HCT116 (cell line): ENCODE data around the gene MSRB2. TPM values are rescaled to one million over a fixed set of nuclear protein-coding genes. Genes with fewer than 3 reads are reported as not detected.

Experiments
- ATAC-seq: fragments of 200-7000 bp; cut with Tn5 transposase; 2 replicates; pipeline ENCODE4 v1.9.1; 2020; ENCODE audit warnings: mild to moderate bottlenecking, moderate library complexity
- BruUV-seq: library from RNA; stranded (reverse); fragments of 400-500 nt; replicated peaks from 2 replicates; lab custom pipeline; 2021; lab: Mats Ljungman, UMichigan
- CTCF ChIA-PET: fragments of 300-600 bp; sonication (Branson Sonifier 250); formaldehyde crosslinking; loops from one replicate; lab custom pipeline; 2021; ENCODE audit warnings: antibody characterized with exemption; lab: Charles Lee
- POLR2A ChIA-PET: fragments of 300-600, 350-600 bp; sonication (Branson Sonifier 250); formaldehyde crosslinking; loops from one replicate; lab custom pipeline; 2021; ENCODE audit warnings: antibody characterized with exemption; lab: Charles Lee
- RAD21 ChIA-PET, 2 experiments: fragments of 300-600 bp; sonication (Branson Sonifier 250); formaldehyde crosslinking; loops; one replicate each; lab custom pipeline; 2023; ENCODE audit warnings: low total read pairs in 2 of 2; ENCODE audit not compliant: uncharacterized antibody in 2 of 2, unreplicated experiment in 2 of 2, low non-redundant PET in 1 of 2; lab: Charles Lee
- DNase-seq: peaks from one replicate; pipeline ENCODE4 v3.0.0-alpha.2; 2010; ENCODE audit warnings: low read depth, low spot score
- H2AFZ ChIP-seq: fragments of 200-600 bp; shearing (Covaris generic), sonication (generic); 2 replicates; pipeline ENCODE4 v1.6.1; 2017; ENCODE audit warnings: low read depth, mixed run types, mixed read lengths, antibody characterized with exemption, low read length; ENCODE audit not compliant: poor library complexity, severe bottlenecking
- H3K27ac ChIP-seq: 2 replicates; pipeline ENCODE4 v1.5.1; 2012; ENCODE audit warnings: low read depth, low read length
- H3K27me3 ChIP-seq: fragments of 200-600 bp; sonication (generic); 2 replicates; pipeline ENCODE4 v1.6.1; 2016; ENCODE audit warnings: mixed run types, low read length, mixed read lengths; ENCODE audit not compliant: insufficient read depth
- H3K36me3 ChIP-seq, 2 experiments: fragments of 200-500 bp in 1 of 2; fragments of 200-600 bp in 1 of 2; sonication (Bioruptor generic) in 1 of 2; sonication (generic) in 1 of 2; 2 replicates each; pipeline versions ENCODE4 v1.5.1 to v1.6.1; 2014 to 2016; ENCODE audit warnings: low read length in 2 of 2, inconsistent platforms in 1 of 2, mixed read lengths in 1 of 2, mixed run types in 1 of 2; ENCODE audit not compliant: insufficient read depth in 2 of 2, control insufficient read depth in 1 of 2
- H3K4me1 ChIP-seq, 2 experiments: fragments of 200-600 bp in 1 of 2; sonication (generic) in 1 of 2; 2 replicates each; pipeline versions ENCODE4 v1.5.1 to v1.6.1; 2012 to 2017; ENCODE audit warnings: low read length in 2 of 2, inconsistent platforms in 1 of 2, mild to moderate bottlenecking in 1 of 2, mixed read lengths in 1 of 2, mixed run types in 1 of 2, moderate library complexity in 1 of 2; ENCODE audit not compliant: insufficient read depth in 2 of 2, control insufficient read depth in 1 of 2
- H3K4me2 ChIP-seq: fragments of 200-600 bp; sonication (generic); 2 replicates; pipeline ENCODE4 v1.6.1; 2017; ENCODE audit warnings: mixed run types, low read length, mixed read lengths
- H3K4me3 ChIP-seq, 2 experiments: fragments of 200-600 bp in 1 of 2; sonication (generic) in 1 of 2; replicated peaks in 1 of 2; 2 replicates each; pipeline ENCODE4 v1.5.1; 2011 to 2016; ENCODE audit warnings: low read length in 2 of 2, control low read depth in 1 of 2, low read depth in 1 of 2, mild to moderate bottlenecking in 1 of 2, mixed read lengths in 1 of 2, mixed run types in 1 of 2
- H3K79me2 ChIP-seq: fragments of 200-600 bp; sonication (generic); 2 replicates; pipeline ENCODE4 v1.6.1; 2017; ENCODE audit warnings: mild to moderate bottlenecking, mixed run types, low read length, moderate library complexity, mixed read lengths; ENCODE audit not compliant: insufficient read depth
- H3K9ac ChIP-seq: fragments of 200-600 bp; sonication (generic); 2 replicates; pipeline ENCODE4 v1.6.1; 2016; ENCODE audit warnings: low read length, mixed read lengths
- H3K9me2 ChIP-seq: fragments of 200-600 bp; sonication (generic), shearing (Covaris generic); 2 replicates; pipeline ENCODE4 v1.6.1; 2017; ENCODE audit warnings: mixed run types, mild to moderate bottlenecking, moderate library complexity; ENCODE audit not compliant: insufficient read depth
- H3K9me3 ChIP-seq, 2 experiments: fragments of 200-500 bp in 1 of 2; fragments of 200-600 bp in 1 of 2; sonication (Bioruptor generic) in 1 of 2; sonication (generic) in 1 of 2; 2 replicates each; pipeline ENCODE4 v1.6.1; 2014 to 2017; ENCODE audit warnings: low read length in 2 of 2, mixed read lengths in 2 of 2, inconsistent platforms in 1 of 2, low read depth in 1 of 2, mild to moderate bottlenecking in 1 of 2, mixed run types in 1 of 2, moderate library complexity in 1 of 2; ENCODE audit not compliant: control insufficient read depth in 1 of 2, insufficient read depth in 1 of 2
- H4K20me1 ChIP-seq: fragments of 200-600 bp; sonication (generic), shearing (Covaris generic); 2 replicates; pipeline ENCODE4 v1.6.1; 2017; ENCODE audit warnings: mixed run types, mild to moderate bottlenecking, moderate library complexity; ENCODE audit not compliant: insufficient read depth
- CBX3 ChIP-seq: IDR thresholded peaks from 2 replicates; pipeline ENCODE4 v1.6.1; 2012; ENCODE audit warnings: low read depth
- CEBPB ChIP-seq: IDR thresholded peaks from 2 replicates; pipeline ENCODE4 v1.6.1; 2012; ENCODE audit warnings: low read depth
- ELF1 ChIP-seq: IDR thresholded peaks from 2 replicates; pipeline ENCODE4 v1.6.1; 2012; ENCODE audit warnings: low read depth, borderline replicate concordance
- EZH2phosphoT487 ChIP-seq: fragments of 200-600 bp; IDR thresholded peaks from 2 replicates; pipeline ENCODE4 v1.6.1; 2018; ENCODE audit warnings: antibody characterized with exemption, borderline replicate concordance
- FOSL1 ChIP-seq: IDR thresholded peaks from 2 replicates; pipeline ENCODE4 v1.6.1; 2012; ENCODE audit warnings: low read depth
- MAX ChIP-seq: IDR thresholded peaks from 2 replicates; pipeline ENCODE4 v1.6.1; 2012
- POLR2A ChIP-seq: IDR thresholded peaks from 2 replicates; pipeline ENCODE4 v1.7.0; 2011; ENCODE audit warnings: borderline replicate concordance; ENCODE audit not compliant: insufficient read depth, insufficient read length; ENCODE audit errors: extremely low read depth
- POLR2AphosphoS5 ChIP-seq: IDR thresholded peaks from 2 replicates; pipeline ENCODE4 v1.6.1; 2011; ENCODE audit warnings: mild to moderate bottlenecking, low read depth, low read length, moderate library complexity
- REST ChIP-seq: IDR thresholded peaks from 2 replicates; pipeline ENCODE4 v1.6.1; 2012; ENCODE audit warnings: low read depth
- SIN3A ChIP-seq: IDR thresholded peaks from 2 replicates; pipeline ENCODE4 v1.6.1; 2012; ENCODE audit warnings: low read depth
- SP1 ChIP-seq: IDR thresholded peaks from 2 replicates; pipeline ENCODE4 v1.6.1; 2012; ENCODE audit warnings: low read depth
- TCF7L2 ChIP-seq: IDR thresholded peaks from 2 replicates; pipeline ENCODE4 v1.7.0; 2011; ENCODE audit warnings: borderline replicate concordance, inconsistent platforms; ENCODE audit not compliant: insufficient read depth, insufficient read length; ENCODE audit errors: extremely low read depth
- YY1 ChIP-seq: IDR thresholded peaks from 2 replicates; pipeline ENCODE4 v1.6.1; 2011; ENCODE audit warnings: low read length, low read depth, moderate library complexity, mild to moderate bottlenecking; ENCODE audit not compliant: insufficient replicate concordance; ENCODE audit errors: extremely low read depth
- ZBTB33 ChIP-seq: IDR thresholded peaks from 2 replicates; pipeline ENCODE4 v1.6.1; 2011; ENCODE audit warnings: mild to moderate bottlenecking, low read length, moderate library complexity; ENCODE audit not compliant: insufficient replicate concordance; ENCODE audit errors: extremely low read depth
- ZNF274 ChIP-seq: fragments of 200-500 bp; sonication (Bioruptor generic); IDR thresholded peaks from 2 replicates; pipeline ENCODE4 v1.6.1; 2014; ENCODE audit warnings: mild to moderate bottlenecking, low read depth, low read length, inconsistent platforms
- intact Hi-C: fragments of 100-400 bp; cut with micrococcal nuclease; formaldehyde crosslinking; loops from 2 replicates; pipeline ENCODE4 v1.10.0; 2022
- total RNA-seq: library from RNA; stranded (reverse); gene quantifications from one replicate; pipeline ENCODE4 v1.2.1, GENCODE V29; 2021; ENCODE audit not compliant: unreplicated experiment
- TF ChIP-seq, protein P1 (sequence below): IDR thresholded peaks from 2 replicates; pipeline ENCODE4 v1.6.1; 2012
- TF ChIP-seq, protein P2 (sequence below), 3 experiments: fragments of 200-600 bp in 1 of 3; sonication (generic) in 1 of 3; IDR thresholded peaks in 2 of 3; conservative IDR thresholded peaks in 1 of 3; 2 replicates each; pipeline ENCODE4 v1.5.1; 2012 to 2017; ENCODE audit warnings: low read depth in 2 of 3, low read length in 2 of 3, antibody characterized with exemption in 1 of 3, borderline replicate concordance in 1 of 3, control low read depth in 1 of 3, mild to moderate bottlenecking in 1 of 3, mixed read lengths in 1 of 3, mixed run types in 1 of 3, moderate library complexity in 1 of 3; ENCODE audit not compliant: insufficient read depth in 1 of 3

The MSRB2 gene
- total RNA-seq, 1 experiment from 2014 or later: 13.6 TPM

- Histone ChIP-seq H2AFZ (peak overlapping the region; percentile 69), H3K79me2 (no peaks in the 10 kb centered on the region), H3K9ac (no peak overlapping the region), H3K9me3 (no peaks in the 10 kb centered on the region; a peak in 2 of 4 replicates), H4K20me1 (no peaks in the 10 kb centered on the region), H3K27ac (no peak overlapping the region), H3K9me2 (no peaks in the 10 kb centered on the region), H3K27me3 (no peaks in the 10 kb centered on the region), H3K36me3 (no peaks in the 10 kb centered on the region), H3K4me1 (peaks cover 0 to 4% of the 10 kb centered on the region in 2 experiments; a peak in 1 of 4 replicates), H3K4me3 (no peak overlapping the region), H3K4me2 (no peak overlapping the region)
- POLR2A ChIA-PET: no interaction called here
- no peak for ATAC-seq
- TF ChIP-seq EZH2phosphoT487: no peak
- TF ChIP-seq POLR2A: no peak
- TF ChIP-seq TCF7L2: no peak
- no peak for TF ChIP-seq ELF1
- TF ChIP-seq, protein P1, sequence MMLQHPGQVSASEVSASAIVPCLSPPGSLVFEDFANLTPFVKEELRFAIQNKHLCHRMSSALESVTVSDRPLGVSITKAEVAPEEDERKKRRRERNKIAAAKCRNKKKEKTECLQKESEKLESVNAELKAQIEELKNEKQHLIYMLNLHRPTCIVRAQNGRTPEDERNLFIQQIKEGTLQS: no peak
- no peak for TF ChIP-seq FOSL1
- TF ChIP-seq CBX3: no peak
- no peak for TF ChIP-seq CEBPB
- TF ChIP-seq ZBTB33: no peak
- TF ChIP-seq SIN3A: no peak
- no peak for TF ChIP-seq SP1
- no peak for TF ChIP-seq YY1
- TF ChIP-seq POLR2AphosphoS5: no peak
- TF ChIP-seq REST: no peak
- no peak for TF ChIP-seq MAX
- no peak for TF ChIP-seq ZNF274
- TF ChIP-seq, protein P2, sequence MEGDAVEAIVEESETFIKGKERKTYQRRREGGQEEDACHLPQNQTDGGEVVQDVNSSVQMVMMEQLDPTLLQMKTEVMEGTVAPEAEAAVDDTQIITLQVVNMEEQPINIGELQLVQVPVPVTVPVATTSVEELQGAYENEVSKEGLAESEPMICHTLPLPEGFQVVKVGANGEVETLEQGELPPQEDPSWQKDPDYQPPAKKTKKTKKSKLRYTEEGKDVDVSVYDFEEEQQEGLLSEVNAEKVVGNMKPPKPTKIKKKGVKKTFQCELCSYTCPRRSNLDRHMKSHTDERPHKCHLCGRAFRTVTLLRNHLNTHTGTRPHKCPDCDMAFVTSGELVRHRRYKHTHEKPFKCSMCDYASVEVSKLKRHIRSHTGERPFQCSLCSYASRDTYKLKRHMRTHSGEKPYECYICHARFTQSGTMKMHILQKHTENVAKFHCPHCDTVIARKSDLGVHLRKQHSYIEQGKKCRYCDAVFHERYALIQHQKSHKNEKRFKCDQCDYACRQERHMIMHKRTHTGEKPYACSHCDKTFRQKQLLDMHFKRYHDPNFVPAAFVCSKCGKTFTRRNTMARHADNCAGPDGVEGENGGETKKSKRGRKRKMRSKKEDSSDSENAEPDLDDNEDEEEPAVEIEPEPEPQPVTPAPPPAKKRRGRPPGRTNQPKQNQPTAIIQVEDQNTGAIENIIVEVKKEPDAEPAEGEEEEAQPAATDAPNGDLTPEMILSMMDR (IDR thresholded peaks at IDR 0.05 in 2 of 3, conservative IDR thresholded peaks at IDR 0.05 in 1 of 3; ENCODE audit: borderline replicate concordance in 1 of 3, insufficient read depth in 1 of 3, low read depth in 2 of 3, low read length in 2 of 3): no peak
- CTCF ChIA-PET: no interaction called here
- no peak for DNase-seq
- no TSS peak for BruUV-seq
- intact Hi-C loops: no loop called here
- RAD21 ChIA-PET: no interaction called here
These were observed 6.8 kb upstream of the MSRB2 start for GRCh38 chr10:23088609-23089008.
